Calu3 (cell line): ENCODE data around the gene MYO18B. TPM values are rescaled to one million over a fixed set of nuclear protein-coding genes. Genes with fewer than 3 reads are reported as not detected.

Source experiments
- BruUV-seq: library from RNA; stranded (reverse); fragments of 400-500 nt; replicated peaks from 2 replicates; lab custom pipeline; 2021; lab: Mats Ljungman, UMichigan
- CTCF ChIA-PET: fragments of 300-600 bp; sonication (Branson Sonifier 250); formaldehyde crosslinking; loops from one replicate; lab custom pipeline; 2022; ENCODE audit warnings: antibody characterized with exemption; lab: Charles Lee
- DNase-seq: peaks from one replicate; pipeline ENCODE4 v3.0.0; 2022
- H3K27ac Mint-ChIP-seq: one replicate; pipeline ENCODE4 v1.8.0; 2022; ENCODE audit warnings: mixed read lengths; ENCODE audit not compliant: unreplicated experiment
- H3K27me3 Mint-ChIP-seq: one replicate; pipeline ENCODE4 v1.8.0; 2022; ENCODE audit warnings: mixed read lengths; ENCODE audit not compliant: unreplicated experiment
- H3K36me3 Mint-ChIP-seq: one replicate; pipeline ENCODE4 v1.8.0; 2022; ENCODE audit warnings: mild to moderate bottlenecking, moderate library complexity, mixed read lengths; ENCODE audit not compliant: insufficient read depth, unreplicated experiment
- H3K4me1 Mint-ChIP-seq: one replicate; pipeline ENCODE4 v1.8.0; 2022; ENCODE audit warnings: mild to moderate bottlenecking, low read depth, mixed read lengths; ENCODE audit not compliant: unreplicated experiment
- H3K4me3 Mint-ChIP-seq: one replicate; pipeline ENCODE4 v1.8.0; 2022; ENCODE audit warnings: mild to moderate bottlenecking, low read depth, moderate library complexity, mixed read lengths; ENCODE audit not compliant: unreplicated experiment
- H3K9me3 Mint-ChIP-seq: one replicate; pipeline ENCODE4 v1.8.0; 2022; ENCODE audit warnings: low read depth, mixed read lengths; ENCODE audit not compliant: unreplicated experiment
- CTCF ChIP-seq: fragments of 200-600 bp; IDR thresholded peaks from one replicate; pipeline ENCODE4 v1.8.0; 2022; ENCODE audit warnings: antibody characterized with exemption; ENCODE audit not compliant: unreplicated experiment
- intact Hi-C: fragments of 100-400 bp; cut with micrococcal nuclease; formaldehyde crosslinking; loops from one replicate; pipeline ENCODE4 v1.10.0; 2022; ENCODE audit not compliant: unreplicated experiment
- total RNA-seq: library from RNA; stranded (reverse); gene quantifications from 2 replicates; pipeline ENCODE4 v1.2.3, GENCODE V29; 2022

Gene MYO18B
- total RNA-seq, 1 experiment from 2014 or later, result 0.59 TPM

GRCh38 chr22:25903294-25903693 is 161.3 kb downstream of the MYO18B start:
- H3K4me1 Mint-ChIP-seq, result no peaks in the 10 kb centered on the region
- H3K27me3 Mint-ChIP-seq, result peaks cover 74% of the 10 kb centered on the region
- H3K27ac Mint-ChIP-seq, result no peak overlapping the region
- H3K9me3 Mint-ChIP-seq, result no peaks in the 10 kb centered on the region
- peak; percentile 11 for DNase-seq
- no peaks in the 10 kb centered on the region for H3K36me3 Mint-ChIP-seq
- intact Hi-C loops, result no loop called here
- CTCF ChIA-PET, result no interaction called here
- BruUV-seq, result no TSS peak
- no peak overlapping the region for H3K4me3 Mint-ChIP-seq
- peak; percentile 35 for TF ChIP-seq CTCF

GRCh38 chr22:25908212-25908611 is 166.2 kb downstream of the MYO18B start:
- intact Hi-C loops, result no loop called here
- no peak overlapping the region for H3K27ac Mint-ChIP-seq
- no peaks in the 10 kb centered on the region for H3K4me1 Mint-ChIP-seq
- BruUV-seq, result no TSS peak
- no peak for TF ChIP-seq CTCF
- H3K36me3 Mint-ChIP-seq, result no peaks in the 10 kb centered on the region
- CTCF ChIA-PET, result interaction anchor here (0.7 kb wide), 1 partner anchor 405 kb away, joined by 3 read pairs; no protein-coding TSS in a partner anchor
- no peak overlapping the region for H3K4me3 Mint-ChIP-seq
- peaks cover 100% of the 10 kb centered on the region for H3K27me3 Mint-ChIP-seq
- no peaks in the 10 kb centered on the region for H3K9me3 Mint-ChIP-seq
- DNase-seq, result no peak

- intact Hi-C loops, result no loop called here
- H3K9me3 Mint-ChIP-seq, result no peaks in the 10 kb centered on the region
- no peaks in the 10 kb centered on the region for H3K36me3 Mint-ChIP-seq
These were observed 166.8 kb downstream of the MYO18B start for GRCh38 chr22:25908755-25909154.

GRCh38 chr22:25909614-25910387 is 167.8 kb downstream of the MYO18B start:
- BruUV-seq, result no TSS peak
- Mint-ChIP-seq H3K27ac (no peak overlapping the region), H3K36me3 (no peaks in the 10 kb centered on the region), H3K9me3 (no peaks in the 10 kb centered on the region), H3K27me3 (peaks cover 94% of the 10 kb centered on the region), H3K4me1 (no peaks in the 10 kb centered on the region), H3K4me3 (no peak overlapping the region)
- CTCF ChIA-PET, result no interaction called here
- intact Hi-C loops, result no loop called here
- TF ChIP-seq CTCF, result no peak
- no peak for DNase-seq

More at GRCh38 chr22:25908755-25909154, 166.8 kb downstream of the MYO18B start:
- no peak for TF ChIP-seq CTCF
- no peak for DNase-seq
- Mint-ChIP-seq H3K27ac (no peak overlapping the region), H3K4me3 (no peak overlapping the region), H3K4me1 (no peaks in the 10 kb centered on the region), H3K27me3 (peaks cover 100% of the 10 kb centered on the region)
- CTCF ChIA-PET, result no interaction called here
- BruUV-seq, result no TSS peak
